ENCODE results near the gene TMEM117.
"Not testable (repeated sequence)": the region's sequence is repeated elsewhere in the genome, so short reads cannot be mapped to it uniquely, and the experiment has no call there.

Gene TMEM117

DNA sequence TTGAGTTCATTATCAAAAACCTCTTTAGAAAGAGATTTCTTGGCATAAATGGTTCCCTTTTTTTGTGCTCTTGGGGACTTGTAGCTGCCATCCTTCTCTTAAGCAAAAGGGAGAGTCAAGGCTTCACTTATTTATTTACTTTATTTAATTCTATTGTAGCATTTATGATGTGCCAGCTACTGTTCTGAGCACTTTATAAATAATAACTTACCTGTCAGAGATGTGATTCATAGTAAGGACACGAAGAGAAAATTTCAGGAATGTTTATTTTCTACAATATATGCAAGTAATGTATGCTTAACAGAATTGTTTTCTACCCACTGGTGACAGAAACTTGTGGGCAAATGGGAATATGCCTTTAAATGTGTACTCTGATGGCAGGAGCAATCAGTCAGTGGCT lies 33.3 kb downstream of the TMEM117 start:
- Histone ChIP-seq H3K4me3 (ENCODE audit: severe bottlenecking) (no peak overlapping the region), H3K9me3 (ENCODE audit: severe bottlenecking) (no peaks in the 10 kb centered on the region), H3K4me1 (ENCODE audit: insufficient read depth, poor library complexity, severe bottlenecking) (no peaks in the 10 kb centered on the region), H3K36me3 (ENCODE audit: low read depth) (no peaks in the 10 kb centered on the region), H3K27me3 (ENCODE audit: insufficient read depth, poor library complexity, severe bottlenecking) (no peaks in the 10 kb centered on the region), H3K27ac (ENCODE audit: poor library complexity, severe bottlenecking) (no peak overlapping the region)
- DNase-seq (ENCODE audit: low spot score): no peak
- no peak for ATAC-seq (ENCODE audit: low read depth)
- no peak for TF ChIP-seq CTCF (IDR thresholded peaks at IDR 0.05; ENCODE audit: poor library complexity, severe bottlenecking)

GRCh38 chr12:43869765-43870164 lies 33.9 kb downstream of the TMEM117 start:
- not testable (repeated sequence) for DNase-seq (ENCODE audit: low spot score); H3K36me3 ChIP-seq (ENCODE audit: low read depth); ATAC-seq (ENCODE audit: low read depth)

DNA sequence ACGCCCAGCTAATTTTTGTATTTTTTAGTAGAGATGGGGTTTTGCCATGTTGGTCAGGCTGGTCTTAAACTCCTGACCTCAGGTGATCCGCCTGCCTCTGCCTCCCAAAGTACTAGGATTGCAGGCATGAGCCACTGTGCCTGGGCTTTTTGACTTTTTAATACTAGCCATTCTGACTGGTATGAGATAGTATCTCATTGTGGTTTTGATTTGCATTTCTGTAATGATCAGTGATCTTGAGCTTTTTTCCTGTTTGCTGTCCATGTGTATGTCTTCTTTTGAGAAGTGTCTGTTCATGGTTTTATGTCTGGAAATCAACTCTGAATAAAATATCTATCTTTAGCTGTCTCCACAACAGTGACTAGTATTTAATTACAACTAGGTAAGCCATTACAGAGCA lies 35.4 kb downstream of the TMEM117 start:
- not testable (repeated sequence) for H3K27ac ChIP-seq (ENCODE audit: poor library complexity, severe bottlenecking); H3K4me3 ChIP-seq (ENCODE audit: severe bottlenecking); H3K9me3 ChIP-seq (ENCODE audit: severe bottlenecking); H3K4me1 ChIP-seq (ENCODE audit: insufficient read depth, poor library complexity, severe bottlenecking); DNase-seq (ENCODE audit: low spot score); H3K36me3 ChIP-seq (ENCODE audit: low read depth); H3K27me3 ChIP-seq (ENCODE audit: insufficient read depth, poor library complexity, severe bottlenecking); ATAC-seq (ENCODE audit: low read depth)

More at GRCh38 chr12:43869765-43870164, 33.9 kb downstream of the TMEM117 start:
- H3K27ac ChIP-seq (ENCODE audit: poor library complexity, severe bottlenecking); H3K9me3 ChIP-seq (ENCODE audit: severe bottlenecking); H3K27me3 ChIP-seq (ENCODE audit: insufficient read depth, poor library complexity, severe bottlenecking); H3K4me3 ChIP-seq (ENCODE audit: severe bottlenecking); H3K4me1 ChIP-seq (ENCODE audit: insufficient read depth, poor library complexity, severe bottlenecking): not testable (repeated sequence)

DNA sequence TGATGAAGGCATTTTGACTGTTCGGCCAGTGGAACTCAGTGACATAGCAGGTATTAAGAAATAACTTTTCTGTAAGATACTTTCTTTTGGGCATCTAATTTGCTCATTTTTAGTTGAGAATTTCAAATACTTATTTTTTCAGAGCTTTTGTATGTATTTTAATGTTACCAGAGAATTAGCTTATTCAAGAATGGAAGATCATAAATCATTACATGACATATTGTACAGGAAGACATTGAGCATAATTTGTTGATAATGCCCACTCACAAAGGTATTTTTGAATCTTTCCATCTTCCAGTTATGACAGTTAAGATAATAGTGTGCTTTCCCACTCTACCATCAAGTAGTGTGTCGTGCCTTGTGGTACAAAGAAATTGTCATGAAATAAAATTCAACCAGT lies 36.5 kb downstream of the TMEM117 start:
- H3K9me3 ChIP-seq (ENCODE audit: severe bottlenecking): no peaks in the 10 kb centered on the region
- TF ChIP-seq CTCF (IDR thresholded peaks at IDR 0.05; ENCODE audit: poor library complexity, severe bottlenecking): no peak
- no peaks in the 10 kb centered on the region for H3K27me3 ChIP-seq (ENCODE audit: insufficient read depth, poor library complexity, severe bottlenecking)
- H3K4me3 ChIP-seq (ENCODE audit: severe bottlenecking): no peak overlapping the region
- no peak overlapping the region for H3K27ac ChIP-seq (ENCODE audit: poor library complexity, severe bottlenecking)
- no peaks in the 10 kb centered on the region for H3K4me1 ChIP-seq (ENCODE audit: insufficient read depth, poor library complexity, severe bottlenecking)
- no peaks in the 10 kb centered on the region for H3K36me3 ChIP-seq (ENCODE audit: low read depth)
- ATAC-seq (ENCODE audit: low read depth) (no peak), DNase-seq (ENCODE audit: low spot score) (no peak)

GRCh38 chr12:43878050-43878449 lies 42.2 kb downstream of the TMEM117 start:
- Histone ChIP-seq H3K9me3 (ENCODE audit: severe bottlenecking) (no peaks in the 10 kb centered on the region), H3K4me3 (ENCODE audit: severe bottlenecking) (no peak overlapping the region), H3K27me3 (ENCODE audit: insufficient read depth, poor library complexity, severe bottlenecking) (no peaks in the 10 kb centered on the region), H3K4me1 (ENCODE audit: insufficient read depth, poor library complexity, severe bottlenecking) (no peaks in the 10 kb centered on the region), H3K27ac (ENCODE audit: poor library complexity, severe bottlenecking) (no peak overlapping the region), H3K36me3 (ENCODE audit: low read depth) (no peaks in the 10 kb centered on the region)
- ATAC-seq (ENCODE audit: low read depth) (no peak), DNase-seq (ENCODE audit: low spot score) (no peak)
- TF ChIP-seq CTCF (IDR thresholded peaks at IDR 0.05; ENCODE audit: poor library complexity, severe bottlenecking): no peak

DNA sequence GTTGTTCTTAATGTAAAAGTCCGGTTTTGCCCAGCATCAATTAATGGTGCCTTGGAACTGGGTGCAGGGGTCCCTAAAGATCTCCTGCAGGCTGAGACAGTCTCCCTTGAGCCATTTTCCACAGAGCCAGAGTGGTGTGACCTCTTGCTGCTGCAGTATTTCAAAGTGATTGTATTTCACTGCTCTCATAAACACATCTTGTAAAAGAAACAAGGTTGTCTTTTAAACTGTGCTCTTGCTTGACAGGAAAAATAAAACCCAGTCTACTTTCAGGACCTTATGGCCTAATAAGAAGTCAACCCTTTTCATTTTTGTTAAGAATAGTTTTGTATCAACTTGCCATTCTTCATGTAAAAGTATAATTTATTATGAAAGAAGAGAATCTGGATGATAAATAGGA lies 44.7 kb downstream of the TMEM117 start:
- H3K4me3 ChIP-seq (ENCODE audit: severe bottlenecking): no peak overlapping the region
- DNase-seq (ENCODE audit: low spot score) (no peak), ATAC-seq (ENCODE audit: low read depth) (no peak)
- no peaks in the 10 kb centered on the region for H3K27me3 ChIP-seq (ENCODE audit: insufficient read depth, poor library complexity, severe bottlenecking)
- no peak for TF ChIP-seq CTCF (IDR thresholded peaks at IDR 0.05; ENCODE audit: poor library complexity, severe bottlenecking)
- no peak overlapping the region for H3K27ac ChIP-seq (ENCODE audit: poor library complexity, severe bottlenecking)
- H3K9me3 ChIP-seq (ENCODE audit: severe bottlenecking): no peaks in the 10 kb centered on the region
- no peaks in the 10 kb centered on the region for H3K36me3 ChIP-seq (ENCODE audit: low read depth)
- H3K4me1 ChIP-seq (ENCODE audit: insufficient read depth, poor library complexity, severe bottlenecking): no peaks in the 10 kb centered on the region
